CD4-positive, alpha-beta T cell treated with Interleukin-10 for 1 hour (primary cell): Measurements from ENCODE around the gene AEBP2.
"Not testable (repeated sequence)": the region's sequence is repeated elsewhere in the genome, so short reads cannot be mapped to it uniquely, and the experiment has no call there.

ENCODE experiments used
- DNase-seq: peaks from one replicate; pipeline ENCODE4 v3.0.0-alpha.2; 2020

Gene AEBP2

GRCh38 chr12:19456176-19456575 lies 16.9 kb downstream of the AEBP2 start:
- DNase-seq = no peak

- no peak for DNase-seq
Observed at GRCh38 chr12:19457561-19457960, 18.3 kb downstream of the AEBP2 start.

GRCh38 chr12:19458733-19459132 lies 19.4 kb downstream of the AEBP2 start:
- DNase-seq = no peak

- no peak for DNase-seq
Observed at GRCh38 chr12:19461999-19462398, 22.7 kb downstream of the AEBP2 start.

- no peak for DNase-seq
Observed at GRCh38 chr12:19462406-19462805, 23.1 kb downstream of the AEBP2 start.

GRCh38 chr12:19464192-19464580 lies 24.9 kb downstream of the AEBP2 start:
- no peak for DNase-seq

GRCh38 chr12:19465711-19466110 lies 26.4 kb downstream of the AEBP2 start:
- no peak for DNase-seq

GRCh38 chr12:19474147-19474546 lies 34.9 kb downstream of the AEBP2 start:
- no peak for DNase-seq

- not testable (repeated sequence) for DNase-seq
Observed at GRCh38 chr12:19475884-19476505, 36.7 kb downstream of the AEBP2 start.

- DNase-seq = no peak
Observed at GRCh38 chr12:19477071-19477470, 37.8 kb downstream of the AEBP2 start.

GRCh38 chr12:19480459-19480858 lies 41.2 kb downstream of the AEBP2 start:
- DNase-seq = no peak

GRCh38 chr12:19482036-19482435 lies 42.7 kb downstream of the AEBP2 start:
- DNase-seq = no peak

- peak; percentile 50 for DNase-seq
Observed at GRCh38 chr12:19482551-19483109, 43.3 kb downstream of the AEBP2 start.

- DNase-seq = no peak
Observed at GRCh38 chr12:19483727-19484126, 44.4 kb downstream of the AEBP2 start.

- peak; percentile 49 for DNase-seq
Observed at GRCh38 chr12:19484738-19485137, 45.4 kb downstream of the AEBP2 start.

GRCh38 chr12:19485240-19485639 lies 45.9 kb downstream of the AEBP2 start:
- no peak for DNase-seq

GRCh38 chr12:19489168-19489567 lies 49.9 kb downstream of the AEBP2 start:
- no peak for DNase-seq

- DNase-seq = no peak
Observed at GRCh38 chr12:19490908-19491307, 51.6 kb downstream of the AEBP2 start.

GRCh38 chr12:19491863-19492262 lies 52.6 kb downstream of the AEBP2 start:
- no peak for DNase-seq

- no peak for DNase-seq
Observed at GRCh38 chr12:19496219-19496878, 57.1 kb downstream of the AEBP2 start.

GRCh38 chr12:19498099-19498498 lies 58.8 kb downstream of the AEBP2 start:
- no peak for DNase-seq

- DNase-seq = no peak
Observed at GRCh38 chr12:19499030-19499429, 59.7 kb downstream of the AEBP2 start.

- no peak for DNase-seq
Observed at GRCh38 chr12:19506497-19506896, 67.2 kb downstream of the AEBP2 start.

- DNase-seq = no peak
Observed at GRCh38 chr12:19507823-19508222, 68.5 kb downstream of the AEBP2 start.

- DNase-seq = no peak
Observed at GRCh38 chr12:19510461-19510860, 71.2 kb downstream of the AEBP2 start.
